Transverse colon (tissue), 4 donors: ENCODE measurements around the gene OR10D3.

Experiments used
- EP300 ChIP-seq: sonication (generic); formaldehyde crosslinking; IDR thresholded peaks from one replicate; pipeline ENCODE4 v1.6.1; 2017; ENCODE audit warnings: antibody characterized with exemption, low read depth
- POLR2A ChIP-seq: fragments of 450-650 bp; IDR thresholded peaks from one replicate; pipeline ENCODE4 v1.6.1; 2016; ENCODE audit warnings: antibody characterized with exemption, mild to moderate bottlenecking, moderate library complexity
- POLR2AphosphoS5 ChIP-seq, 3 donors: sonication (generic); formaldehyde crosslinking; IDR thresholded peaks; one replicate each; pipeline ENCODE4 v1.6.1; 2016; ENCODE audit warnings: antibody characterized with exemption in 3 of 3
- TF ChIP-seq, protein P1 (sequence below), 5 experiments: fragments of 200-600 bp in 3 of 5; fragments of 450-650 bp in 2 of 5; sonication (generic) in 3 of 5; IDR thresholded peaks; 1 replicate in 2 of 5; 2 replicates in 3 of 5; pipeline ENCODE4 v1.5.1; 2016 to 2017; ENCODE audit warnings: antibody characterized with exemption in 5 of 5, inconsistent platforms in 3 of 5, mild to moderate bottlenecking in 2 of 5, moderate library complexity in 1 of 5

DNA sequence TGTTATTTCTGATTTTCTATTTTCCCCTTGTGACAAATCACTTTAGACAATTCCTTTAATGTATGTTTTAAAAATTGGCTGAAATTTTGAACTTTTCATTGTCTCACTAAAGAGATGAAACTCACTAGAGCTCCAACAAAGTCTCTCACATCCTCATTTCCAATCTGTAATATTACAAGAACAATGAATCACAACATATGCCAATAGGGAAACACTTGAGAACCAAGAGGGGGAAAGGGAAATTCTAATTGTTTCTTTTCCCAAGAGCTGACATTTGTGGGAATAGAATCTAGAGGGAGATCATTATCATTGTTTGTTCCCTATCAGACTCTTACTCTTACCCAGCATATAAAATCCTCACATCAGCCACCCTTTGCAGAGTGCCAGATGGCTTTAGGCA, 28.2 kb downstream of the OR10D3 start:
- TF ChIP-seq POLR2A (no peak), EP300 (no peak), POLR2AphosphoS5 (IDR thresholded peaks at IDR 0.05) (no peak)
- TF ChIP-seq, protein P1, sequence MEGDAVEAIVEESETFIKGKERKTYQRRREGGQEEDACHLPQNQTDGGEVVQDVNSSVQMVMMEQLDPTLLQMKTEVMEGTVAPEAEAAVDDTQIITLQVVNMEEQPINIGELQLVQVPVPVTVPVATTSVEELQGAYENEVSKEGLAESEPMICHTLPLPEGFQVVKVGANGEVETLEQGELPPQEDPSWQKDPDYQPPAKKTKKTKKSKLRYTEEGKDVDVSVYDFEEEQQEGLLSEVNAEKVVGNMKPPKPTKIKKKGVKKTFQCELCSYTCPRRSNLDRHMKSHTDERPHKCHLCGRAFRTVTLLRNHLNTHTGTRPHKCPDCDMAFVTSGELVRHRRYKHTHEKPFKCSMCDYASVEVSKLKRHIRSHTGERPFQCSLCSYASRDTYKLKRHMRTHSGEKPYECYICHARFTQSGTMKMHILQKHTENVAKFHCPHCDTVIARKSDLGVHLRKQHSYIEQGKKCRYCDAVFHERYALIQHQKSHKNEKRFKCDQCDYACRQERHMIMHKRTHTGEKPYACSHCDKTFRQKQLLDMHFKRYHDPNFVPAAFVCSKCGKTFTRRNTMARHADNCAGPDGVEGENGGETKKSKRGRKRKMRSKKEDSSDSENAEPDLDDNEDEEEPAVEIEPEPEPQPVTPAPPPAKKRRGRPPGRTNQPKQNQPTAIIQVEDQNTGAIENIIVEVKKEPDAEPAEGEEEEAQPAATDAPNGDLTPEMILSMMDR (IDR thresholded peaks at IDR 0.05) = no peak
